HG03097 (cell line): ENCODE data around the gene CRYBA1.
"Not testable (repeated sequence)": the region's sequence is repeated elsewhere in the genome, so short reads cannot be mapped to it uniquely, and the experiment has no call there.

ENCODE experiments used
- ATAC-seq: cut with Tn5 transposase; IDR thresholded peaks from one replicate; pipeline ENCODE4 v1.9.1; 2021; ENCODE audit not compliant: unreplicated experiment, low FRiP score

Gene CRYBA1

DNA sequence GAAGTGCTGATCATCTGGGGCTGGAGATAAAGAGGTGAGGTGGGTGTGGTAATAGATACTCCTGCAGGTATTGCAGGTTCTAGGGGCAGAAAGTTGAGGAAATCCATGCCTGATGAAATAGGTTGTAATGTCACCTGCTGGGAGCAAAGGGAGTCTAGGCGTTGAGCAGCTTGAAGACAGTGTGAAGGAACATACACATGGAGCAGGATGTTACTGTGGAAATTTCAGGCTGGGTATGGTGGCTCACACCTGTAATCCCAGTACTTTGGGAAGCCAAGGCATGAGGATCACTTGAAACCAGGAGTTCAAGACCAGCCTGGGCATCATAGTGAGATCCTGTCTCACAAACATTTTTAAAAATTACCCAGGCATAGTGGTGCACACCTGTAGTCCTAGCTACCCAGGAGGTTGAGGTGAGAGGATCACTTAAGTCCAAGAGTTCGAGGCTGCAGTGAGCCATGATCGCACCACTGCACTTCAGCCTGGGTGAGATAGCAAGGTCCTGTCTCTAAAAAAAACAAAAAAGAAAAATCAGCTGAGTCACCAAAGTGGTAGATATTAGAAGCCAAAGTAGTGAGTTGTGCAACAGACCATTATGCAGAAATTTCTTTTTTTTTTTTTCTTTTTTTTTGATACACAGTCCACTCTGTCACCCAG, 9.1 kb upstream of the CRYBA1 start:
- ATAC-seq = no peak

DNA sequence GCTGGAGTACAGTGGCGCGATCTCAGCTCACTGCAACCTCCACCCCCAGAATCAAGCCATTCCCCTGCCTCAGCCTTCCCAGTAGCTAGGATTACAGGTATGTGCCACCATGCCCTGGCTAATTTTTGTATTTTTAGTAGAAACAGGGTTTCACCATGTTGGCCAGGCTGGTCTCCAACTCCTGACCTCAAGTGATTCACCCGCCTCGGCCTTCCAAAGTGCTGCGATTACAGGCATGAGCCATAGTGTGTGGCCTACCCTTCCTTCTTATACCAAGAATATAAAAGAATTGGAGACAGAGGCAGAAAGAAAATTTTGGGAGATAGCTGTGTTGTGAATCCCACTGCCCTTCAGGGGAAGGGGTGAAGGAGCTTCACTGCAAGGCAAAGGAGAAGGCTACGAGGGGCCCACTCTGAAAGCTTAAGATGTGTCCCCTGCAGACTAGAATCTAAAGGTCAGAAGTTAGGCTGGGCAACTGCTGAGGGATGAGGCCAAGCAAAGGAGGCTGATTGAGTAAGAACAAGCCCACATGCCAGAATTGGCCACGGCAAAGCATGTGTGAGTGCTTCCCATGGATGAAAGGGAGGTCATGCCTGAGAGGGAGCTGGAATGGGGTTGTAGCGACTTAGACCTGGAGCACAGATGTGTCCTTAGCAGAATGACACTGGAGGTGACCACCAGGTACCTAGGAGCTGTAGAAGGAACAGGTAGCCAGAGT, 8.4 kb upstream of the CRYBA1 start:
- ATAC-seq = no peak

GRCh38 chr17:29240477-29240876, 6.2 kb upstream of the CRYBA1 start:
- no peak for ATAC-seq

GRCh38 chr17:29240968-29241963, 5.4 kb upstream of the CRYBA1 start:
- no peak for ATAC-seq

- ATAC-seq = no peak
Measured at GRCh38 chr17:29242051-29242450, 4.6 kb upstream of the CRYBA1 start.

- ATAC-seq = no peak
Measured at GRCh38 chr17:29242790-29243189, 3.9 kb upstream of the CRYBA1 start.

DNA sequence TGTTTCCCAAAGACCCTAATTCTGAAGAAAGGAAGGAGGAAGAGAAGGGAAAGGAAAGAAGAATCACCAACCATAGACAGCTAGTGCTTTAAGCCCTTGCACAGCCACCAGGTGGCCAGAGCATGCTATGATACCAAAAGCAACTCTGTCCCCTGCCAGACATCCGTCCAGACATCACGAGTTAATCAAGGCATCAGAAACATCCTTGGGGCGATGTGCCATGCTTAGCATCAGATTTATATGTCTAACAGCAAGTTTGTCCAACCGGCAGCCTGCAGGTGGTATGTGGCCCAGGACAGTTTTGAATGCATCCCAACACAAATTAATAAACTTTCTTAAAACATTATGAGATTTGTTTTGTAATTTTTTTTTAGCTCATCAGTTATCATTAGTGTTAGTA, 2.9 kb upstream of the CRYBA1 start:
- ATAC-seq = no peak

DNA sequence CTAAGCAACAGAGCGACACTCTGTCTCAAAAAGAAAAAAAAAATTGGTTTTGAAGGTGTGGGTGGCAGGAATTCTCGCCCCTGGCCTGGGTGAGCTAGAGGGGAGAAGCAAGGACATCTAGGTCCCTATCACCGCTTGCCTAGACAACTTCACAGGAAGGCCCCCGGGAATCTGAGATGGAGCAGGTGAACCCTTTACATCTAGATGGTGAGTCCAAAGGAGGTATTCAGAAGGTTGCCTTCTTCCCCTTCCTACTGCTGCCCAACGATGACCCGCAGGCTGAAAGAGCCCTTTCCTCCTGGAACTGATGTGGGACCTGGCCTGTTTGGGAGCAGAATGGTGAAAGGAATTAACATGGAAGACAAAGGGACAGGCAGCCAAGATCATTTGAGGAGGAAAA, 1.3 kb upstream of the CRYBA1 start:
- no peak for ATAC-seq

GRCh38 chr17:29247219-29247618, 560 bp downstream of the CRYBA1 start:
- no peak for ATAC-seq

GRCh38 chr17:29248845-29249244, 2.2 kb downstream of the CRYBA1 start:
- ATAC-seq = no peak

GRCh38 chr17:29250666-29251065, 4.0 kb downstream of the CRYBA1 start:
- ATAC-seq = no peak

DNA sequence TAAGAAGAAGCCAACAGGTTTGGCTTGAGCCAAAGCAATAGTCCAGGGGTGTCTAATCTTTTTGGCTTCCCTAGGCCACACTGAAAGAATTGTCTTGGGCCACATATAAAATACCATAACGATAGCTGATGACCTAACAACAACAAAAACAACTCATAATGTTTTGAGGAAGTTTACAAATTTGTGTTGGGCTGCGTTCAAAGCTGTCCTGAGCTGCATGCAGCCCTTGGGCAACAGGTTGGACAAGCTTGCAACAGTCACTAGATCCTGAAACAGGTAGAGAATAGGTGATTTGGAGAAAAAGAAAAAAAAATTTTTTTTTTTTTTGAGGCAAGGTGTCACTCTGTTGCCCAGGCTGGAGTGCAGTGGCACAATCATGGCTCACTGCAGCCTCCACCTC, 4.5 kb downstream of the CRYBA1 start:
- ATAC-seq = no peak

GRCh38 chr17:29252101-29252791, 5.6 kb downstream of the CRYBA1 start:
- no peak for ATAC-seq

DNA sequence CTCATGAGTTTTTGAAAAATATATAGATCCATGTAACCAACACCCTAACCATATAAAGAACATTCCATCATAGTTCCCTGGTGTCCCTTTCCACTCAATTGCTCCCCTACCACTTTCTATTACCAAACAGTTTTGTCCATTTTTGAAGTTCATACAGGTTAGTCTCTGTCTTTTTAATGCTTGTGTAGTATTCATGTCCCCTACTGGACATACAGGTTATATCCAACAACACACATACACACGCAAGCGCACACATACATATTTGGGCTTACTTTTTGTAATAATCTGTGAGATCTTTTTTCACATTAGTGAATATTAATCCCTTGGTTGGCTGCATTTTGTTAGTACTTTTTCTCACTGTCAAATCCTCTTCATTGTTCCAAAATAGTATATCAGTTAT, 6.4 kb downstream of the CRYBA1 start:
- no peak for ATAC-seq

DNA sequence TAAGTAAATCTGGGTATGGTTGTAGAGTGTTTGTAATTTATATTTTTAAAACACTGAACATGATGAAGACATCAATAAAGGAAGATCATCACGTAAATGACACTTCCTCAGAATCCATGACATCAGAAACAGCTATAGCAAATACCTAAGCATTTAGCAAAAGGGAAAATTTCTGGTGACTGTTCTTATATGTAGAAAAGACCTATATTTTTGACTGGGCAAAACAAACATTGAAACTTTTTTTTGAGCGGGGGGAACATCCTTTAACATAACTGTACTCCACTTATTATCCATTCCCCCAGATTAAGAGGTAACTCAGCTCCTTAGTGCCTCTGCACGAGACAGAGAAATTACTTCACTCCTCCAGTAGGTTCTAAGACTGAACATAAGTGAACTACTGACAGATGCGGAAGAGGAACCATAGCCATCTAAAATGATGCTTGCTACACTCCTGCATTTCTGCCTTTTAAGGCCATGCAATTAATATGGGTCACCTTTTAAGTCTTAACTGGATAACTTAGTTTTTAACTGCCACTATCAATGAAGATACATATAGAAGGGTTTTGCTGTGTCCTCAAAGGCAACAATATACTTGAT, 9.4 kb downstream of the CRYBA1 start:
- ATAC-seq = no peak

DNA sequence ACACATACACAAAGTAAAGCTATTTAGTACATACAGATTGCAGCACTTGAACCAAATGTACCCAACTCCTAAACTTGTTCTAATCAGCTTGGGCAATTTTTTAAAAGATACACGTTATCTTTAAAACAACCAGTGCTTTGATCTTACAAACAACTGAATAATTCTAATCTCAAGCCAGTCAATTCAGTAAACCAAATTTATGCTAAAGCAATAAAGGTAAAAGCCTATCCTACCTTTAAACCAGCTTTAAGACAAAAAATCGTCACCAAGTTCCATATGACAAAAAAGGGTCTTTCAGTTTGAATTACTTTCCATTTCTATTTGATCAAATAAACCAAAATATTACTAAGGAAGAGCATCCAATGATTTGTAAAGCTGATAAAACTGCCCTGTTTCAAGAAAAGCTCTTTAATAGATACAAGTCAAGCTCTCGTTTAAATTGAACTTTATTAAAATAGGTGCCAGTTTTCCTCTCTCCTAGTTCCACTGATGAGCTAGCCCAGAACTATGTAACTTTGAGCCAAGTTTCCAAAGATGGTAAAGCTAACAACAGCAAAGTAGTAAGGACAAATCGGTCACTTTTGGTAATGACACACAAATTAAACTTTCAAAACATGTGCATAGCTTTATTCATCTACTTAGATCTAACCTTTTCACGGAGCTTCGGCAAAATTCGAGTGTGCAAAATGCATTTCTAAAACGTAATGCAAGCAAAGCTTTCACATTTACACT, 10.2 kb downstream of the CRYBA1 start:
- no peak for ATAC-seq

- ATAC-seq = no peak
Measured at GRCh38 chr17:29257756-29258155, 11.1 kb downstream of the CRYBA1 start.

GRCh38 chr17:29263916-29264315, 17.3 kb downstream of the CRYBA1 start:
- ATAC-seq = no peak

DNA sequence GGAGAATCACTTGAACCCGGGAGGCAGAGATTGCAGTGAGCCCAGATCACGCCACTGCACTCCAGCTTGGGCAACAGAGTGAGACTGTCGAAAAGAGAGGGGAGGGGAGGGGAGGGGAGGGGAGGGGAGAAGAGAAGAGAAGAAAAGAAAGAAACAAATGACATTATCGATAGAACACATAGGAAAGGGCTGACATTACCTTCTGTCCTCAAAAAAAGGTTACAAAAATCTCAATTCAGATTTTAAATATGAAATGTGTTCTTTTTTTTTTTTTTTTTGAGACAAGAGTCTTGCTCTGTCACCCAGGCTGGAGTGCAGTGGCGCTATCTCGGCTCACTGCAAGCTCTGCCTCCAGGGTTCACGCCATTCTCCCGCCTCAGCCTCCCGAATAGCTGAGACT, 25.3 kb downstream of the CRYBA1 start:
- ATAC-seq = not testable (repeated sequence)

DNA sequence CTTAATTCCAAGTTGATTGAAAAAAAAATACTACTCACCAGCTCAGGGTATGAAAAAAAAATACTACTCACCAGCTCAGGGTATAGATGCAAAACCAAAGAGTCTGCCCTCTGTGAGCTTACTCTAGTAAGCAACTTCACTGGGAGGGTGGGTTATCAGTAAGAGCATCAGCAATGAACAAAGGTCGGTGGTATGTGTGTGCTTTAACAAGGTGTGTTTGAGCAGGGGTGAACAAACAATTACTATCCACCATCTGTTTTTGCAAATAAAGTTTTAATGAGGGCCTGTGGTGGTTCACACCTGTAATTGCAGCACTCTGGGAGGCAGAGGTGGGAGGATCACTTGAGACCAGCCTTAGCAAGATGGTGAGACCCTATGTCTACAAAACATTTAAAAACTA, 27.3 kb downstream of the CRYBA1 start:
- no peak for ATAC-seq
